GM19193 (cell line): ENCODE measurements around the gene STX10.
A peak's percentile ranks its signal among the peaks of the same experiment; 100 is the strongest.

Source experiments
- POLR2A ChIP-seq: IDR thresholded peaks from 4 replicates; pipeline ENCODE4 v1.6.1; 2011; ENCODE audit not compliant: insufficient read depth, insufficient read length; ENCODE audit errors: extremely low read depth

The STX10 gene, protein sequence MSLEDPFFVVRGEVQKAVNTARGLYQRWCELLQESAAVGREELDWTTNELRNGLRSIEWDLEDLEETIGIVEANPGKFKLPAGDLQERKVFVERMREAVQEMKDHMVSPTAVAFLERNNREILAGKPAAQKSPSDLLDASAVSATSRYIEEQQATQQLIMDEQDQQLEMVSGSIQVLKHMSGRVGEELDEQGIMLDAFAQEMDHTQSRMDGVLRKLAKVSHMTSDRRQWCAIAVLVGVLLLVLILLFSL

GRCh38 chr19:13150187-13150930 is at the start of gene STX10, which contains the start of gene IER2:
STX10 (minus strand) TSS chr19:13150375; CDS start chr19:13150173, 202 bp downstream.
IER2 (plus strand) TSS chr19:13150411; CDS start chr19:13153187, 2,776 bp downstream.
- peak; percentile 57 for TF ChIP-seq POLR2A

- no peak for TF ChIP-seq POLR2A
Measured at GRCh38 chr19:13198634-13199033, 48.5 kb upstream of the STX10 start.

DNA sequence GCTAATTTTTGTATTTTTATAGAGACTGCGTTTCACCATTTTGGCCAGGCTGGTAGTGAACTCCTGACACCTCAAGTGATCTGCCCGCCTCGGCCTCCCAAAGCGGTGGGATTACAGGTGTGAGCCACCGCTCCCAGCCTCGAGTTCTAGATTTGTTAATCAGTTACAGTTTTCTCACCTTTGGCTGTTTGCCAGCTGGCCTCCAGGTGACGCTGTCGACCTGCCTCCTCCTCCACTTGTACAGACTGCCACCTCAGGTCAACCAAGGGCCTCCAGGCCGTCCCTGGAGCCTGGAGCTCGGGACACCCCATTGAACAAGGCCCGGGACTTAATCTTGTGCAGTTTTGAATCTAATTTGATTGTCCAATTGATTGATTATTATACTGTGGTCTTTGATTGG is 45.5 kb upstream of the STX10 start:
- TF ChIP-seq POLR2A, result no peak

- TF ChIP-seq POLR2A, result no peak
Measured at GRCh38 chr19:13190781-13191540, 40.8 kb upstream of the STX10 start.

GRCh38 chr19:13189600-13189999 is 39.4 kb upstream of the STX10 start:
- no peak for TF ChIP-seq POLR2A

DNA sequence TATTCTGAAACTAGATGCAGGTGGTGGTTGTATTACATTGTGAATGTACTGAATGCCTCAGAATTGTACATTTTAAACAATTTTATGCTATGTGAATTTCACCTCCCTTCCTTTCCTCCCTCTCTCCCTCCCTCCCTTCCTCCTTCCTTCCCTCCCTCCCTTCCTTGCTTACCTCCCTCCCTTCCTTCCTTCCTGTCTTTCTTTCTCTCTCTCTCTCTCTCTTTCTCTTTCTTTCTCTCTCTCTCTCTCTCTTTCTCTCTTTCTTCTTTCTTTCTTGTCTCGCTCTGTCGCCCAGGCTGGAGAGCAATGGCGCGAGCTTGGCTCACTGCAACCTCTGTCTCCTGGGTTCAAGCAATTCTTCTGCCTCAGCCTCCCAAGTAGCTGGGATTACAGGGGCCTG is 37.2 kb upstream of the STX10 start:
- no peak for TF ChIP-seq POLR2A

GRCh38 chr19:13181747-13182388 is 31.7 kb upstream of the STX10 start:
- TF ChIP-seq POLR2A, result no peak

GRCh38 chr19:13176345-13176744 is 26.2 kb upstream of the STX10 start:
- TF ChIP-seq POLR2A, result no peak

- no peak for TF ChIP-seq POLR2A
Measured at GRCh38 chr19:13173139-13173737, 23.1 kb upstream of the STX10 start.

- TF ChIP-seq POLR2A, result no peak
Measured at GRCh38 chr19:13172346-13173138, 22.4 kb upstream of the STX10 start.

DNA sequence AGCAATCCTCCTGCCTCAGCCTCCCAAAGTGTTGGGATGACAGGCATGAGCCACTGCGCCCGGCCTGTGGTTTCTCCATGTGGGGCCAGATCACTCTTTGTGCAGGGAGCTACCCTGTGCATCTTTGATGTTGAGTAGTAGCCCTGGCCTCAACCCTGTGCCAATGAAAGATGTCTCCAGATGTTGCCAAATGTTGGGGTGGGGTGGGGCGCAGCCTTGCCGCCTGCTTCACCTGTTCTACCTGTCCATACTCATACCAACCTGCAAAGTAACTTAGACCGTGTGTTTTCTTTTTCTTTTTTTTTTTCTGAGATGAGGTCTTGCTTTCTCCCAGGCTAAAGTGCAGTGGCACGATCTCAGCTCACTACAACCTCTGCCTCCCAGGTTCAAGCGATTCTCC is 21.0 kb upstream of the STX10 start:
- no peak for TF ChIP-seq POLR2A

DNA sequence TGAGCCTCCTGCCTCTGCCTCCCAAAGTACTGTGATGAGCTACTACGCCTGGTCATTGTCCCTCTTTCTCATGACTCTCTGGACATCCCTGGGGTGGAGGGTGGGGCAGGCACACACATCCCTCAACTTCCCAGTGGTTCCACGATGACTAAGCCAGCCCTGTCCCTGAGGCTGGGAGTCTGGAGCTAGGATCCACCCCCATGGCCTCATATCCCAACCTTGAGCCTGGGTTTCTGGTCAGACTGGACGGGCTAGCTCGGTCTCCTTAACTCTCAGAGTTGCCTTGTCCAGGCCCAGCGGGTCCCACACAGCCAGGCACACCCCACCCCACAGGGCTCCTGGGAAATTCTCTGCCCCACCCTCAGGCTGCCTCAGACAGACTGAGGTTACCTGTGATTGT is 19.6 kb upstream of the STX10 start:
- TF ChIP-seq POLR2A, result no peak

DNA sequence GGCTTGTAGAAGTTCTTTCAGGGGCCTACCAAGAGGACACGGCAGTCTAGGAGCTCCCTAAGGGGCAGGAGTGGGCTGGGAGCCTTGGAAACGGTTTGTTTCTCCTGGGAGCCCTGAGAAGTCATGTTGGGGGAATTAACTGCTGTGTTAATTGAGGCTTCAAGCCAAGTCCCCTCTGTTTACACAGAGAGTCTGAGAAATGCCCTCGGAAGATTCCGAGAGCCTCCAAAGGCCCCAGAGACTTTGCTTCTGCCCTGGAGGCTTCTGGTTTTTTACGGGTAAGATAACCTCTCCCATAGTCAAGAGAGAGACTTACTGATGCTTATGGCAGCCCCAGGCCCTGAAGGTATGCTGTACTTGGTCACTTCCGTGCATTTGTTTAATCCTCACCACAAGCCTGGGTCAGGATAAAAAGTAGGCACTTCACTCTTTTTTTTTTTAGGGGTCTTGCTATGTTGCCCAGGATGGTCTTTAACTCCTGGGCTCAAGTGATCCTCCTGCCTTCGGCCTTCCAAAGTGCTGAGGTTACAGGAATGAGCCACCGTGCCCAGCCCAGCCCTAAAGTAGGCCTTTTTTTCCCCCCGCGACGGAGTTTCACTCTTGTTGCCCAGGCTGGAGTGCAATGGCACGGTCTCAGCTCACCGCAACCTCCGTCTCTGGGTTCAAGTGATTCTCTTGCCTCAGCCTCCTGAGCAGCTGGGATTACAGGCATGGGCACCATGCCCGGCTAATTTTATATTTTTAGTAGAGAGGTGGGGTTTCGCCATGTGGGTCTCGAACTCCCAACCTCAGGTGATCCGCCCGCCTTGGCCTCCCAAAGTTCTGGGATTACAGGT is 15.2 kb upstream of the STX10 start:
- TF ChIP-seq POLR2A, result no peak
